Measurements from ENCODE around the gene AADAC.
A peak's percentile ranks its signal among the peaks of the same experiment; 100 is the strongest.

The AADAC gene

DNA sequence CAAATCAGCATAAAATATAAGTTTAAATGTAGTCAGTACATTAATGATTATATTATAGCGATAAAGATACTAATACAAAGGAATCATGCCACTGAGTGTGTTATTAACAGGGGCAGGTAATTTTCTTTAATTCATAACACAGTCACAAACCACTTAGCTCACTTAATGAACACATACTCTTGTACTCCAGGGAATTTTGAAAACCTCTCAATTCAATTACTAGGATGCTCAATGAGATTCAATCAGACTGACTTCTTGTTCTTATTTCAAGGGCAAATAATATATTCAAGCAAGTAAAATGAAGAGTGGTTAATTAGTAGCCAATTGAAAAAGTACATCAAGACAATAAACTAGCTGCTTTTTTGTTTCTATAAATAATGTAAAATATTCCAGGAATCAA, 53.8 kb downstream of the AADAC start:
- Histone ChIP-seq H3K27ac (replicated peaks) (no peak overlapping the region), H3K4me3 (replicated peaks; ENCODE audit: insufficient read depth, low read length) (no peak overlapping the region), H3K27me3 (ENCODE audit: insufficient read depth, poor library complexity, severe bottlenecking) (no peaks in the 10 kb centered on the region)
- TF ChIP-seq, protein P1, sequence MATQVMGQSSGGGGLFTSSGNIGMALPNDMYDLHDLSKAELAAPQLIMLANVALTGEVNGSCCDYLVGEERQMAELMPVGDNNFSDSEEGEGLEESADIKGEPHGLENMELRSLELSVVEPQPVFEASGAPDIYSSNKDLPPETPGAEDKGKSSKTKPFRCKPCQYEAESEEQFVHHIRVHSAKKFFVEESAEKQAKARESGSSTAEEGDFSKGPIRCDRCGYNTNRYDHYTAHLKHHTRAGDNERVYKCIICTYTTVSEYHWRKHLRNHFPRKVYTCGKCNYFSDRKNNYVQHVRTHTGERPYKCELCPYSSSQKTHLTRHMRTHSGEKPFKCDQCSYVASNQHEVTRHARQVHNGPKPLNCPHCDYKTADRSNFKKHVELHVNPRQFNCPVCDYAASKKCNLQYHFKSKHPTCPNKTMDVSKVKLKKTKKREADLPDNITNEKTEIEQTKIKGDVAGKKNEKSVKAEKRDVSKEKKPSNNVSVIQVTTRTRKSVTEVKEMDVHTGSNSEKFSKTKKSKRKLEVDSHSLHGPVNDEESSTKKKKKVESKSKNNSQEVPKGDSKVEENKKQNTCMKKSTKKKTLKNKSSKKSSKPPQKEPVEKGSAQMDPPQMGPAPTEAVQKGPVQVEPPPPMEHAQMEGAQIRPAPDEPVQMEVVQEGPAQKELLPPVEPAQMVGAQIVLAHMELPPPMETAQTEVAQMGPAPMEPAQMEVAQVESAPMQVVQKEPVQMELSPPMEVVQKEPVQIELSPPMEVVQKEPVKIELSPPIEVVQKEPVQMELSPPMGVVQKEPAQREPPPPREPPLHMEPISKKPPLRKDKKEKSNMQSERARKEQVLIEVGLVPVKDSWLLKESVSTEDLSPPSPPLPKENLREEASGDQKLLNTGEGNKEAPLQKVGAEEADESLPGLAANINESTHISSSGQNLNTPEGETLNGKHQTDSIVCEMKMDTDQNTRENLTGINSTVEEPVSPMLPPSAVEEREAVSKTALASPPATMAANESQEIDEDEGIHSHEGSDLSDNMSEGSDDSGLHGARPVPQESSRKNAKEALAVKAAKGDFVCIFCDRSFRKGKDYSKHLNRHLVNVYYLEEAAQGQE (IDR thresholded peaks at IDR 0.05; ENCODE audit: insufficient replicate concordance, low read depth) = no peak
- no peak for TF ChIP-seq SPI1 (IDR thresholded peaks at IDR 0.05; ENCODE audit: borderline replicate concordance, low read depth)
- TF ChIP-seq CTCF (IDR thresholded peaks at IDR 0.05; ENCODE audit: insufficient read depth, low read length) = no peak
- TF ChIP-seq GABPA (IDR thresholded peaks at IDR 0.05; ENCODE audit: low read depth) = no peak
- TF ChIP-seq POLR2AphosphoS5 (IDR thresholded peaks at IDR 0.05; ENCODE audit: low read depth) = no peak
- DNase-seq (ENCODE audit: low read depth in 1 of 2, low spot score in 1 of 2) = no peak

- Histone ChIP-seq H3K27me3 (ENCODE audit: insufficient read depth, poor library complexity, severe bottlenecking) (no peaks in the 10 kb centered on the region), H3K4me3 (replicated peaks; ENCODE audit: insufficient read depth, low read length) (no peak overlapping the region), H3K27ac (replicated peaks) (no peak overlapping the region; the same call in 1 of the 2 replicates)
- no peak for DNase-seq (ENCODE audit: low read depth in 1 of 2, low spot score in 1 of 2)
- TF ChIP-seq, protein P1 (IDR thresholded peaks at IDR 0.05; ENCODE audit: insufficient replicate concordance, low read depth) = no peak
- no peak for TF ChIP-seq SPI1 (IDR thresholded peaks at IDR 0.05; ENCODE audit: borderline replicate concordance, low read depth)
- TF ChIP-seq POLR2AphosphoS5 (IDR thresholded peaks at IDR 0.05; ENCODE audit: low read depth) = no peak
- no peak for TF ChIP-seq CTCF (IDR thresholded peaks at IDR 0.05; ENCODE audit: insufficient read depth, low read length)
- TF ChIP-seq GABPA (IDR thresholded peaks at IDR 0.05; ENCODE audit: low read depth) = no peak
These were observed 55.3 kb downstream of the AADAC start for GRCh38 chr3:151869181-151869580.

GRCh38 chr3:151871639-151872468, 57.9 kb downstream of the AADAC start:
- Histone ChIP-seq H3K27me3 (ENCODE audit: insufficient read depth, poor library complexity, severe bottlenecking) (no peaks in the 10 kb centered on the region), H3K4me3 (replicated peaks; ENCODE audit: insufficient read depth, low read length) (no peak overlapping the region), H3K27ac (replicated peaks) (peak overlapping the region; percentile 96)
- TF ChIP-seq, protein P1 (IDR thresholded peaks at IDR 0.05; ENCODE audit: insufficient replicate concordance, low read depth) = no peak
- TF ChIP-seq CTCF (IDR thresholded peaks at IDR 0.05; ENCODE audit: insufficient read depth, low read length) (no peak), POLR2AphosphoS5 (IDR thresholded peaks at IDR 0.05; ENCODE audit: low read depth) (peak; percentile 50; the same call in 1 of the 2 replicates), SPI1 (IDR thresholded peaks at IDR 0.05; ENCODE audit: borderline replicate concordance, low read depth) (peak; percentile 94), GABPA (IDR thresholded peaks at IDR 0.05; ENCODE audit: low read depth) (no peak; the same call in 1 of the 2 replicates)
- DNase-seq (ENCODE audit: low read depth in 1 of 2, low spot score in 1 of 2) = peak; percentile 84 to 93

All from HL-60 (cell line).